Stimulated activated CD8-positive, alpha-beta memory T cell treated with anti-CD3 and anti-CD28 coated beads, Interleukin-15, amount 100 ng/mL, for 48 hours (primary cell): ENCODE measurements around the gene SIGLEC10.
A peak's percentile ranks its signal among the peaks of the same experiment; 100 is the strongest.
"Not testable (repeated sequence)": the region's sequence is repeated elsewhere in the genome, so short reads cannot be mapped to it uniquely, and the experiment has no call there.

Experiments
- DNase-seq, 2 donors: peaks; one replicate each; pipeline ENCODE4 v3.0.0-alpha.2; 2020; ENCODE audit warnings: low read depth in 2 of 2

The SIGLEC10 gene

DNA sequence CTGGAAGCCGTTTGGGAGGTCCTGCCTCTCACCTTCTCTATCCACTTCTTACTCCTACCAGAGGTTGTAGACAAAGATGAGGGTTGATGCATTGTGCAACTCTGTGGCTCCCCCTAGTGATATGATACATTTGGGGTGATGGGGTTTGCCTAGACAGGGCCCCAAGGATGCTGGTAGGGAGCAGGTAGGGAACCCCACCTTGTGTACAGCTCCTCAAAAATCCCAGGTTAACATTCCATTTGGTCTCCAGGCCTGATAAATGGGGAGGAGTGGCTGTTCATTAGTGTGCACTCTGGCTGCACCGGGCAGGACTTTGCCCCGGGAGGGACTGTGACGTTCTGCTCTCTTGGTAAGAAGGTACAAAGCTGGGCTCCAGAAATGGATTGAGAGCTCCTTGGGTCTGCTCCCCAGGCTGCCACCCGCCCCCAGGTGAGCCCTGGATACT is 21.6 kb upstream of the SIGLEC10 start:
- no peak for DNase-seq

GRCh38 chr19:51434456-51434855 is 17.0 kb upstream of the SIGLEC10 start:
- DNase-seq: no peak

DNA sequence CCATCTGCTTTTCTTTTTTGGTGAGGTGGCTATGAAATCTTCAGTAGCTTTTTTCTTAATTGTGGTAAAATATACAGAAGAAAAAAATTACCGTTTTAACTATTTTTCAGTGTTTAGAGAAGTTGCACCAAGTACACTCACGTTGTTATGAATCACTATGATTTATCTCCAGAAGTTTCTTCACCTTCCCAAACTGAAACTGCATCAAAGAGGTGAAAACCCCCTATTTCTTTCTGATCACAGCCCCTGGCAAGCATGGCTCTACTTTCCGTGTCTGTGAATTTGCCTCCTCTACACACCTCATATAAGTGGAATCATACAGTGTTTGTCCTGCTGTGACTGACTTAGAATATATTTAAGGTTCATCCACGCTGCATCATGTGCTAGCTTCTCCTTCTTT is 15.6 kb upstream of the SIGLEC10 start:
- no peak for DNase-seq

GRCh38 chr19:51431124-51431523 is 13.7 kb upstream of the SIGLEC10 start:
- DNase-seq: no peak

DNA sequence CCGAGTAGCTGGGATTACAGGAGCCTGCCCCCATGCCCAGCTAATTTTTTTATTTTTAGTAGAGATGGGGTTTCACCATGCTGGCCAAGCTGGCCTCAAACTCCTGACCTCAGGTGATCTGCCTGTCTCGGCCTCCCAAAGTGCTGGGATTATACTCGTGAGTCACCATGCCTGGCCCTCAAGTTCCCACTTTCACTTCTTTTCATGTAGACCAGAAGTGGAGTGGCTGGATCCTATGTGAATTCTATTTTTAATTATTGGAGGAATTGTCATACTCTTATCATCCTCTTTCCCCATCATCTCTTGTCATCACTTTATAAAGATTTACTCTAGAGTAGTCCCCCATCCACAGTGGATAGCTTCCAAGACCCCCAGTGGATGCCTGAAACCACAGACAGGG is 12.8 kb upstream of the SIGLEC10 start:
- DNase-seq: no peak

DNA sequence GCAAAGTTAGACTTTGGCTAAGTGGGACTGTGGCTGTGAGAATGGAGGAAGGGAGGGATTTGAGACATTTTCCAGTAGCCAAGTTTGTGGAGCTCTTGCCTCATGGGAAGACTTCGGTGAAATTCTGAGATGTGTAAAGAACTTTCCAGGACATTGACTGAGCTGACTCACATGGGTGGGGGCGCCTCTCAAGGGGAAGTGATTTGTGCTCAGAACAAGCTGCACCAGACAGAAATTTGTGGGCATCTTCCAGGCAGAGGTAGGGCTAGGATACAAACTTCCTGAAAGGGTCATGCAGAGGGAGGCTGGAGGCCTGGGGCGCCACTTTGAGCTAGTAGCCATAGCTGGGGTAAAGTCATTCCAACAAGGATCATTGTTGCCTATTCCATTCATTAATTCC is 9.8 kb upstream of the SIGLEC10 start:
- no peak for DNase-seq

- peak; percentile 78 for DNase-seq
These were observed 4.6 kb upstream of the SIGLEC10 start for GRCh38 chr19:51422053-51422448.

- no peak for DNase-seq
These were observed 4.0 kb upstream of the SIGLEC10 start for GRCh38 chr19:51421229-51422052.

- DNase-seq: not testable (repeated sequence)
These were observed 3.1 kb upstream of the SIGLEC10 start for GRCh38 chr19:51420511-51420910.

- no peak for DNase-seq
These were observed 1.3 kb upstream of the SIGLEC10 start for GRCh38 chr19:51418707-51419106.

DNA sequence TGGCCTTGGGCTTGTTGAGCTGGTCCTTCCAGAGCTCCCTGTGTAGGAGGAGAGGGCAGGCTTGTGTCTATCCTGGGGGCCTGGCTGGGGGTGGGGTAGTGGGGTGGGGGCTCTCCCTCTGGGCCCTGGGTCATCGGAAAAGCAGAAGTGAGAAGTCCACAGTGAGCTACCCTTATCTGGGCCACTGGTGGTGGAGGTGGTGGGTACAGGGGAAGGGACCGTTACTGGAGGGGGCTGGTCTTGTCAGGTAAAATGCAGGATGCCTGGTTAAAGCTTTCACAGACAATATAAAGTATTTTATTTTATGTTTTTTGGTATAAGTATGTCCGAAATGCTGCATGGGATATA is 342 bp upstream of the SIGLEC10 start:
- DNase-seq: no peak

DNA sequence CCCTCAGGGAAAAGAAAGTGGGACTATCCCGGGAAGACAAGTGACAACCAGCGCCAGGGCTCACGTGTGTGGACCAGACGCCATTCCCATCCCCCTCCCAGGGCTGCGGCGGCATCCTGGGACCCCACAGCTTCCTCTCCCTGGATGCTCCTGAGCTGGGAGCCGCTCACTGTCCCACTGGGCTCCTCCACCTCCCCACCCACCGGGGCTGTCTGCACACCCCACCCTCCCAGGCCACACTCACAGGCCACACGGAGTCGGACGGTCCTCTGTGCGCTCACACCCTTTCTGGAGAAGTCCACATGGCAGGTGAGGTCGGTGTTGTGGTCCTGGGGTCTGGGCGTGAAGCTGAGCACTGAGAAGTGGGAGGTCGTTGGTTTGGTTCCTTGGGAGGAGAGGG is 1.0 kb downstream of the SIGLEC10 start:
- not testable (repeated sequence) for DNase-seq

- no peak for DNase-seq
These were observed 2.3 kb downstream of the SIGLEC10 start for GRCh38 chr19:51415187-51415586.

DNA sequence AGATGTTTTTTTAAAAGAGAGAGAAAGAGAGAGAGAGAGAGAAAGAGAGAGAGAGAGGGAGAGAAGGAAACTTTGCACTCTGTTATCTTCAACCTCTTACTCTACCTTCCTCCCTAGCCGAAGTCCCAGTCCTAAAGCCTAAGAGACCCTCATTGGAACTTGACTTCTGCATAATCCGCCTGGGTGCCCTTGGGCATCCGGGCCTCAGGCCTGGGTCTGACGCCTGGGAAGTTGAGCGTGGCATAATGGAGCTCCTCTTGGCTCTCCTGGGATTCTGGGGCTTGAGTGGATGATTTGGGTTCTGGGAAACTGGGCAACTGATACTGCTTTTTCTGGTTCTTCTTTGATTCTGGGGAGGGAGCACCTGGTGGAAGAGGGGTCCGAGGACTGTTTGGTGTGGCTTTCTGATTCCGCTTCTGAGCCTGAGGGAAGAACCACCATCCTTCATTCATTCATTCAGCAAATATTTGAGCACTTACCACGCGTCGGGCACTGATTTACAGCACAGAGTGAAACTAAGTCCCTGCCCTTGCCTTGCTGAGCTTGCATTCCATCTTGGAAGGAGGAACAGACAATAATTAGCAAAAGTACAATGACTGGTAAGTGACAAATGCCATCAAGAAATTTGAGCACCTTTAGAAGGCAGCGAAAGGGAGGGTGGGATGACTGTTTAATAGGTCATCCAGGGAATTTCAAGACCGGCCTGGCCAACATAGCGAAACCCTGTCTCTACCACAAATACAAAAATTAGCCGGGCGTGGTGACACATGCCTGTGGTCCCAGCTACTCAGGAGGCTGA is 6.3 kb downstream of the SIGLEC10 start:
- DNase-seq: no peak

- DNase-seq: no peak
These were observed 9.8 kb downstream of the SIGLEC10 start for GRCh38 chr19:51407511-51408131.

DNA sequence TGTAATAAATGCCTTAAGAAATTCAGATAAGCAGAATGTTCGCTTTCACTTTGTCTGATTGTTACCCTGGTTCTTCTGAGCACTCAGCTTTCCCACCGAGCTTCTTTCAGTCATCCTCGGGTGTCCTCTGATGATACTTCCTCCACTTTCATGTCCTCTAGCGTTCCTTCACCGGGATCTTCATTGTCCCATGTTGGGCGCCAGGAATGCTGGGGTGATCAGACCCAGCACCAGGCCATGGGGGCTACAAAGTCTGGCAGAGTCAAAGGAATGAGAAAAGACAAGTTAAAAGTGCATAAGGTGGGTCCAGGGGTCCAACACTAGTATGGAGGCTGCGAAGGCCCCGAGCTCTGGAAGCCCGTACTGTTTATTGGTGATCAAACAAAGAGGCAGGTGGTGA is 15.3 kb downstream of the SIGLEC10 start:
- no peak for DNase-seq

DNA sequence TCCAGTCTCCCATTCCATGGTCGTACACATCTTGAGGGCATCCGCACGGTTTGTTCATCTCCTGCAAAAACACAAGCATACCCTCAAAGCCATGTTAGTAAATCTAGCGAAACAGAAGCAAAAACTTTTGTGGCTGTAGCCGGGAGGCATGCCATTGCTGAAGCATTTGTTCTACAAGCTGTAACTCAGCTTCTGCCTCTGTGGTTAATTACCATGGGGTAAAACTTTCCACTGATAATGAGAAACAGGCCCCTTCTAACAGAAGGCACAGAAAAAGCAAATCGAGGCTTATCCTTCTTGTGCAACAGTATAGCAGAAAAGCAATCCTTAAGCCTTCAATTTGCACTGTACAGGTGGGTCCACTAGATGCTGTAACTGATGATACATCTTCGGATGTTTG is 17.5 kb downstream of the SIGLEC10 start:
- DNase-seq: not testable (repeated sequence)

- no peak for DNase-seq
These were observed 18.2 kb downstream of the SIGLEC10 start for GRCh38 chr19:51399231-51399630.

- DNase-seq: no peak
These were observed 19.2 kb downstream of the SIGLEC10 start for GRCh38 chr19:51398096-51398704.

DNA sequence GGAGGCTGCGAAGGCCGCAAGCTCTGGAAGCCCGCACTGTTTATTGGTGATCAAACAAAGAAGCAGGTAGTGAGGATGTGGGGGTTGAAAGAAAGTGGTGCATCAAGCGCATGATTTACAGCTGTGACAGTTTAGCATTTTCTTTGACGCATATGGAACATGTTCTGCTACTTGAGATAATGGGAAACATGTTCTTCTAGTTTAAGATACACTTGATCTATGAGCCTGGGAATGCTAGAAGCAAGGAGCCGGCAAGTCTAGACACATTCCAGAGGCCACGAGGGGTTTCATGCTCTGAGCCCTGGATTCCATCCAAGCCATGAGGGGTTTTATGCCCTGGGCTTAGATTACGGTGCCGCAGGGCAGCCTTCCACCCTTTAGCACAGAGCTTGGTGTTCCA is 20.0 kb downstream of the SIGLEC10 start:
- DNase-seq: not testable (repeated sequence)

- DNase-seq: no peak
These were observed 21.3 kb downstream of the SIGLEC10 start for GRCh38 chr19:51396175-51396574.
